Urothelium cell line (cell line): ENCODE data around the gene GSG1L.

Source experiments
- DNase-seq: peaks from one replicate; pipeline ENCODE4 v3.0.0; 2011; ENCODE audit warnings: low spot score, mixed read lengths
- FAIRE-seq: peaks from 2 replicates; lab custom pipeline; 2011; peaks lifted over from hg19 to GRCh38; lab: Jason Lieb, UNC

The GSG1L gene

DNA sequence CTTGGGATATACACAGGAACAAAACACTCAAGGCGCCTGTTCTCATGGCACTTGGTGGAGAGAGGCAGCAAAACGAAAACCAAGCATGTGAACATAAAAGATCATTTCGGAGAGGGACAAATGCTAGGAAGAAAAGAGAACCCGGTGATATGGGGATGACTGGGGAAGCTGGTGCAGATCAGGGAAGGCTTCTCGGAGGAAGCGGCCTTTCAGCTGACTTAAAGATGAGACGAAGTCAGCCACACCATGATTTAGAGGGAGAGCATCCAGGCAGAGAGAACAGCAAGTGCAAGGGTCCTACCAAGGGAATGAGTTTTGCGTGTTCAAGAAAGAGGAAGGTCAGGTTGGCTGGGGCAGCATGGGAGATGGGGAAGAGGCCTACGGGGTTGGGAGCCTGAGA lies 262.7 kb downstream of the GSG1L start:
- no peak for DNase-seq
- no peak for FAIRE-seq

DNA sequence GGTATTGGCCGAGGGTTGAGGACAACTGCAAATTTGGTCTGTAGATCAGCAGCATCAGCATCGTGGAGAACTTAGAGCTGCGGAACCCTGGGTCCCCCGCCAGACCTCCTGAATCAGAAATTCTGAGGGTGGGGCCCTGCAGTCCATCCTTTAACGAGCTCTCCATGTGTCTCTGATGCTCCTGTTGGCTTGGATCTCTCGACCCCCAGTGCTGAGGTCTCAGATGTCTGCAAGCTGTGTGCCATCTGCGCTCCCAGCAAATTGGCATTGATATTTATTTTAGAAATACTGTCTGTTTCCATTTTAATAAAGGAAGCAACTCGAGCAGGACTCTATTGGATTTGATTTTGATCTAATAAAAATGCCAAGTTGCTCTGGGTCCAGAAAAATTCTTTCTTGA lies 263.6 kb downstream of the GSG1L start:
- FAIRE-seq (no peak), DNase-seq (no peak)

DNA sequence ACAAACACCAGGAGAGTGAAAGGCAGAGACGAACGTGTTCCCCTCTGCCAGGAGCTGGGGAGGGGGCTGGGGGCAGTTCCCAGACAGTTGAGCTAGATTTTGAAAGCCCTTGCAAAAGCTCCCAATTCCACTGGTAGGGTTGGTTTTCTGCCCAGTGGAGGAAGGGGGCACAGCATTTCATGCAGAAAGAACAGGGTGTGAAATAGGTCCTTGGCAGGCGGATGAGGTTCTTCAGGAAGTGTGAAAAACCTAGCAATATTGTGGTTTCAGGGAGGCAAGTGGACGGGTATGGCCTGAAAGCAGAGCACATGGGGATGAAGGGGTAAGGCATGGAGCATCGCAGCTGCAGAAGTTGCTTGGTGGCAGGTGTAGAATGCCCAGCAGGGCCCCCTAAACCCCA lies 265.3 kb downstream of the GSG1L start:
- DNase-seq: no peak
- FAIRE-seq: no peak

DNA sequence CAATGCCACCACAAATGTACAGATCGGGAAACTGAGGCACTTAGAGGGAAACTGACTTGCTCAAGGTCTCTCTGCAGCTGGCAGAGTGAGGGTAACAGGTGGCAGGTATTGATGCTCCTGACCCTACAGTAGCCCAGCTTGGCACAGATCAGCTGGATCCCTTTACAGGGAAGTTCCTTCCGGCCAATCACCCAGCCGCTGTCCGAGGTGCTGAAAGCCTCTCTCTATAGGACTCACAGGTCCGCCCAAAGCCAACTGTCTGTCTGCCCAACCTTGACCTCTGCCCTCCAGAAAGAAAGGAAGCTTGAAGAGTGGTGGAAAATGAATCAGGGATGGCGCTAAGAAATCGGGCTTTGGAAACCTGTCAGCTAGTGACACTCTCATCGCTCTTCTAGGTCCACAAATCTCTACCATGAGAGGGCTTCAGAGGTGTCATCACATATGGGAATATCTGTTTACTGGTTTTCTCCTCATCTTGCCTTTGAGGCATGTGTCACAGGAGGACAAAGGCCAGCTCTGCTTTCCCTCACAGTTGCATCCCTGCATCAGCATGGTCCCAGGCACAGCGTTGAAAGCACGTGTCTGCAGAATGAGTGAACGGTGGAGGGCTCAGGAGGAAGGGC lies 267.4 kb downstream of the GSG1L start:
- FAIRE-seq (no peak), DNase-seq (peak; percentile 46)

DNA sequence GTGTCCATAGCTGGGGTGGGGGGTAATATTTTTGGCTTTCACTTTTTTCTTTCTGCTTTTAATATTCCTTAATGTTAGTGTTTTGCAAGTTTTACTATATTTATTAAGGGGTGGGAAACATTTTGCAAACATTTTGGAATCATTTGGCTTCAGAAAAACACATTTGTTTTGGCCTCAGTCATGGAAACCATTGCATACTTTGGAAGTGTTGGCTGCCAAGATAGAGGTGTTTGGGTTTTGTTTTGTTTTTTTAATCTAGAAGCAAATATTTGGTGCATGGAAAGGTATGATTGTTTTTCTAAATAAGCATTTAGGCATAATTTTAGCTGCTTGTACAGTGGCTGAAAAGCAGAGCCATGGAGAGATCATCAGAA lies 270.3 kb downstream of the GSG1L start:
- no peak for DNase-seq
- FAIRE-seq: no peak

DNA sequence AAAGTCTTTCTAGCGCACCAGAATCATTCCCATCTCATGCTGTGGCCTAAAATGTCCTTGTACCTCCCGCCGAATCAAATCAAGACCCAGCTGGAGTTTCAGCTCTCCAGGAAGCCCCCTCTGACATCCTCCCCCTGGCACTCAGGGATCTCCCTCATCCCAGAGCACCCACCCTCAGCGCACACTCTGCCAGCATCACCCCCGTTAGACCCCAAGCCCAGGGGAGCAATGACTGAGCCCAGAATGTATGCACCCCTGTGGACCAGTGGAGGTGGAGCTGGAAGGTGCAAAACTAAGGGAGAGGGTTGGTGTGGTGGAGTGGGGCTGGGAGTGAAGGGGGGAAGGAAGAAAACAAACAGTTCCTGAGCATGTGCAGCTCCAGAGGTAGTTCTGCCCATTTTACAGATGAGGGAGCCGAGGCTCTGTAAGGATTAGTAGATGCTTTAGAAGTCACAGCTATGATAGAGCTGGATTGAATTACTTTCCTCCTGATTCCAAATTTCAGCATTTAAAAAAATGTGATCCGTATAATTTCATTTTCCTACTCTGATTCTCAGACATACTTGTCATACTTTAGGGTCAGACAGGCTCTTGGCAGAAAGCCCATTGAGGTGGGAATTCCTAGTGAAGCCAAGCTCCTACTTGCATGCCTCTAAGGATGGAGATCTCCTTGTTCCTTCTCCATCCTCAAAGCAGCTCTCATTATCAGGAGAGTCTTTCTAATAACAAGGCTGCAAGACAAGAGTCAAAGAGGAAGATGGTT lies 270.8 kb downstream of the GSG1L start:
- peak; percentile 41 for DNase-seq
- FAIRE-seq: no peak

DNA sequence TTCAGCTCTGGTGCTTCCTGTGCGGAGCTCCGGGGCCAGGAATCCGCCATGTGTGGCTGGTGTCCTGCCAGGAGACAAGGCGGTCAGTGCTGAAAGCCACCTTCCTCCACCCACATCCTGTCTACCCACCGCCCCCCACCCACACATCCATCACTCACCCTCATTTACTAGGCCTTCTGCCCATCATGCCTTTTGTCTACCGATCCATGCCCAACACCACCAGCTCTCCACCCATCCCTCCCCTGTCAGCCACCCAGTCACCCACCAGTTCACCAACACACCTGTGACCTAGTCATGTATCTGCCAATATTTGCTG lies 272.2 kb downstream of the GSG1L start:
- FAIRE-seq: no peak

DNA sequence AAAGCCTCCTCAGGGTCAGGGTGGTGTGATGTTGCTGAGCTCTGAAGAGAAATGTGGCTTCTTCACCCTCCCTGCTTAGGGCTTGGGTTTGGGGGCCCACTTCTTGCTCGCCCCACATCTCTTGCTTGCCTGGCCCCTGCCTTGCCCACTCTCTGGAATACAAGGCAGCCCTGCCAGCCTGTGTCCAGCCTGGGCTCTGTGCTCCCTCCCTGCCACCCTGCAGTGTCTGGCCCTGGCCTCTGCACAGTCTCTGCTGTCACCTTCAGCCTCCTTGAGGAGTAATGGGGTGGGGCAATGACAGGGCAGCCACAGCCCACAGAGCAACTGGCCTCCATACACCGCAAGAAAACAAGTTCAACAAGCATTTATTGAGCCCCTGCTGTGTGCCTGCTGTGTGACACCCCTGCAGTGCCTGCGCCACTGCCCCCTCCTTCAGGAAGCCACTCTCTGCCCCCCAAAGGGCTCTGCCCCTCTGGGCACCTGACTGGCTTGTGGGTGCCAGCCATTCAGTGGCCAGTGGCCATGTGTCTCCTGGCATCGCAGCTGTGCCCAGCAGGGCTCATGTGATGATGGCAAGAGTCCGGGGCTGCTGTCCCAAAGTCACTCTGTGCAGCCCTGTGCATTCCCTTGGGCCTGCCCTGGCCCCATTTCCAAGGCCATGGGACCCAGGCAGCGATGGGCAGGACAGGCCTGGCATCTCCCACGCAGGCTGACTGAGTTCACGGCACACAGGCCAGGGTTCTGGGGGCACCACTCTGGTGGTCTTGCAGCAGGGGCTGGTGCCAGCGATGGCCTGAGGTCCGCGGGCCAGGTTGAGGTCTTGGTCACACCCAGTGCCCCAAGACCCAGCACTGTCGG lies 272.7 kb downstream of the GSG1L start:
- DNase-seq (no peak), FAIRE-seq (no peak)

More for the DNA sequence above, 272.2 kb downstream of the GSG1L start:
- no peak for DNase-seq

DNA sequence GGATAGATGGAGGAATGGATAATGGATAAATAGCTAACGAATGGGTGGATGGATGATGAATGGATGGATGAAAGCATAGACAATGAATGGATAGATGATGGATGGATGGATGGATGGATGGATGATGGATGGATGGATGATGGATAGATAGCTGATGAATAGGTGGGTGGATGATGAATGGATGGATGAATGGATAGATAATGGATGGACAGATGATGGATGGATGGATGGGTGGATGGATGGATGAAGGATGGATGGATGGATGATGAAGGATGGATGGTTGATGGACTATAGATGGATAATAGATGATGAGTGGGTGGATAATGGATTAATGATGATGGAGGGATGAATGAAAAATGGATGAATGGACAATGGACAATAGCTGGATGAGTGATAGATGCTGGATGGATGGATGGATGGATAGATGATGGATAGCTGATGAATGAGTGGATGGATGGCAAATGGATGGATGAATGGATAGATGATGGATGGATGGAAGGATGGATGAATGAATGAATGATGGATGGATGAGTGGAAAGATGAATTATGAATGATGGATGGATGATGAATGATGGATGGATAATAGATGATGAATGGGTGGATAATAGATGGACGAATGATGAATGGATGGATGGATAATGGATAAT lies 273.8 kb downstream of the GSG1L start:
- no peak for DNase-seq

DNA sequence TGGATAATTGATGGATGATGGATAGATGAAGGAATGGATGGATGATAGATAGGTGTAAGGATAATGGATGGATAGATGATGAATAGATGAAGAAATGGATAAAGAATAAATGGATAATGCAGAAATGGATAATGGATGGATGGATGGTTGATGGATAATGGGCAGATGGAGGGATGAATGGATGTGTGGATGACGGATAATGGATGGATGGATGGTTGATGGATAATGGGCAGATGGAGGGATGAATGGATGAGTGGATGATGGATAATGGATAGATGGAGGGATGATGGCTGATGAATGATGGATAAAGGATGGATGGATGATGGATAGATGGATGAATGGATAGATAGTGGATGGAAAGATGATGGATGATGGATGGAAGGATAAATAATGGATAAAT lies 274.4 kb downstream of the GSG1L start:
- peak; percentile 37 for FAIRE-seq
- DNase-seq: no peak

More for the DNA sequence above, 273.8 kb downstream of the GSG1L start:
- FAIRE-seq: peak; percentile 37

DNA sequence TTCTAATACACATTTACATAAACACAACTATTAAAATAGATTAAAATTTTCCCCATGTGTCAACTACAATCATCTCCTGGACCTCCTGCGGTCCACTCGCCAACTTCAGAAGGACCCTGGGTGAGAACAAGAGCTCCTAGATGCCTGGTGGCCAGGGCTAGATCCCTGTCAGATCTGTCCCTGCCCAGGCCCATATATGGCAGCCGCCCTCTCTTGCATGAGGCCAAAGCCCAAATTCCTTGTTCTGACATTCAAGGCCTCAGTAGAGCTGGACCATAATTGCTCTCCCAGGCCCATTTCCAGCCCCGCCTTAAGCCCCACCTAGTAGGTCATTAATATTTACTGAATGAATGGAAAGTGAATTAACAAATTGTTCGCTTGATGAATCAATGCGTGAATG lies 275.8 kb downstream of the GSG1L start:
- FAIRE-seq: no peak
- DNase-seq: no peak

DNA sequence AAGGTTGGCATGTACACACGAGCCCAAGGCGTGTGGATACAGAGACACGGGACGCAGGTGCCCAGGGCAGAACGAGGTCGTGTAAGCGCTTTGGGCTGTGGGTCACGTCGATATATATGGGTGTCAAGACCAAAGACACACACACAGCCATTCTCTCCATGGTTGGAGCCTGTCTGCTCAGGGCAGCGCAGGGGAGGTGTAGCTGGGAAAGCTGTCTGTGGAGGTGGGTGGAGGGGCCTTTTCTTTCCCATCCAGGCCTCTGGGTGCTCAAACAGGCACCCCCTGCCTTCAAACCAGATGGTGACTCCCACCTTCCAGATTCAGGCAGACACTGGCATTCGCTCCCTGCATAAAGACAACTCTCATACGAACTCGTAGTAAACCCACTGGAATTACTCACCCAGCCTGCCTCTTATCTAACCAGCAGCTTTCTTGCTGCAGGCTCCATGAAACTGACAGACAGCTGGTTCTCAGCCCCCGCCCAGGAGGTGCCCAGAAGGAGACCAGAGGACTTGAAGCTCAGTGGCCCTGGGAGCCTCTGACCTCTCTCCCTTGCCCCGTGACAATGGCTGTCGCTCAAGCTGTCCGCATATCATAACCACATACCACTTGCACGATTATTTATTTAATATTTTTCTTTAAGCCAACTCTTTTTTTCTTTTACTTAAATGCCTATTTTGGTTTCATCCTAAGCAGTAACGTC lies 276.4 kb downstream of the GSG1L start:
- DNase-seq: no peak
- FAIRE-seq: no peak

DNA sequence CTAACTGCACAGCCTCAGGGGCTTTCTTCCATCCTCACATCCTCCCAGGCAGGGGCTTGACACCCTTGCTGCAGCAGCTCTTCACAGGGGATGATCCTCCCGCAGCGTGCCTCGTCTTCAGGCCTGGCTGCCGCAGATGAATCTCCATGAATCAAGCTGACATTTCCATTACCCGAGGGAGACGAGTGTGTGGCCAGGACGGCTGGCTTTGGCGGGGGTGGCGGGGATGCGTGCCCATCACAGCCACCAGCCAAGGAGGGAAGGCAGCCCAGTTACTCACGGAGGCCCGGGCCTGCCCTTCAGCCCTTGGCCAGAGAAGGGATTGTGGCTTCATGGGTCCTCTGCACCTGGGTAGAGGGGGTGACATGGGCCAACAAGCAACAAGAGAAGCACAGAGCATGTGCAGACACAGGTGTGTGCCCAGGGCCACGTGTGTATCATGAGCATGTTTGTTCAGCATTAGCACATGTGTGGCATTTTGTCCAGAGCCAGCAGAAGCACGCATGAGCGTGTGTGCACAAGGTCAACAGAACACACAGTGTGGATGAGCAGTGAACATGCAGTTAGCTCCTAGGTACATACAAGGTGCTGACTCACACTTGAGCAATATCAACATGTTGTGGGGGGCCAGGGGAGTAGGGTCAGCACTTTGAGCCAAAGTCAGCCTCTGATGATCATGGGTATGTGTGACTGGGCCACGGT lies 277.1 kb downstream of the GSG1L start:
- no peak for FAIRE-seq
- no peak for DNase-seq

DNA sequence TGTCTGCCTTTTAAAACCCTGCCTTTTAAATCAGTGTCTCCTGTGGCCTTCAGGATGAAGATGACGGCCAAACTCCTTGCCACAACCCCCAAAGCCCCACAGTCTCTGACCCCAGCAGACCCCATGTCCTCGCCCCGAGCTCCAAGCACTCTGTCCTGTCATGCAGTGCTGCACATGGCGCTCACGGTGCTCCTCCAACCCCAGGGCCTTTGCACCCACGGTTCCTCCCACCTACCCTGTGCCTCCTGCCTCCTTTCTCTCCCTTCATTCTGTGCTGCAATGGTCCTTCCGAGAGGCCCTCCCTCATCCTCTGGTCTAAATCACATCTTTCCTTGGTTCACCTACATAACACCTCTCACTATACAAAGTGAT lies 278.2 kb downstream of the GSG1L start:
- DNase-seq (no peak), FAIRE-seq (no peak)

DNA sequence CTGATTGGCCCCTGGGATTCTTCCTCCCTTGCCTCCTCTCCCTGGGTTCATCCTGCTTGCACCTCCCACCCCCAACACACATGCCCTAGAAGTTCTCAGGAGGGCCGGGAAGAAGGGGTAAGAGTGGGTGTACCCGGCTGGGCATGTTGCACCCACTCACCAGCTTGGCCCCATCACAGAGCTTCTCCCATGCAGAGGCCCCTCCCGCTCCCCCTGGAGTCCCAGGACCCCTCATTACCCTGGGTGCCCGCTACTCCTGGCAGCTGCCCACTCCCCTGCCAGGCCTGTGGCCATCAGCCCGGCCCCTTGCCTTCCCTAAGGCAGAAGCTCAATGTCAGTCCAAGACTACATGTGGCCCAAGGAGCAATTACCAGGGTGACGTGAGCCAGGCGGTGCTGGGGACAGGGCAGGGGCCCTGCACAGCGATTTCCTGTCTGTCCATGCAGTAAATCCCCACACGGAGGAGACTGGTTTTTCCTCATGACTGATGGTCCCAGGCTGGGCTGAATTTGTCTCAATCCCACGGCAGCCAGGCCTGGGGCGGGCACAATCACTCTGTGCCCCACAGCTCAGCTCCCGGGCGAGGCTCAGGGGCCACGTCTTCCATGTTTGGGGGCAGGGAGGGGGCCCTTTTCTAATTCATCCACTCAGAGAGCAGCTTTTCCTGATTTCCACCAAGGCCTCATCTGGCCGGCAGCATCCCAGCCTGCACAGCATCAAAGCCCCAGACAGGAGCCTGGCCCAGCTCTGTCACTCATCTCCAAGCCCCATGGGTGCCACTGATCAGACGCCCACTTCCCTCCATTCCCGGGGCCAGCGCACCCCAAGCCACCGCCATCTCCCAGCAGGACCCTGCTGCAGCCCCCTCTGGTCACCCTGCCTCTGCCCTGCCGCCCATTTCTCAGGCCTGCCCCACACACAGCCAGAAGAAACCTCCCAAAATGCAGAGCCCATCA lies 278.9 kb downstream of the GSG1L start:
- FAIRE-seq: no peak
- no peak for DNase-seq

DNA sequence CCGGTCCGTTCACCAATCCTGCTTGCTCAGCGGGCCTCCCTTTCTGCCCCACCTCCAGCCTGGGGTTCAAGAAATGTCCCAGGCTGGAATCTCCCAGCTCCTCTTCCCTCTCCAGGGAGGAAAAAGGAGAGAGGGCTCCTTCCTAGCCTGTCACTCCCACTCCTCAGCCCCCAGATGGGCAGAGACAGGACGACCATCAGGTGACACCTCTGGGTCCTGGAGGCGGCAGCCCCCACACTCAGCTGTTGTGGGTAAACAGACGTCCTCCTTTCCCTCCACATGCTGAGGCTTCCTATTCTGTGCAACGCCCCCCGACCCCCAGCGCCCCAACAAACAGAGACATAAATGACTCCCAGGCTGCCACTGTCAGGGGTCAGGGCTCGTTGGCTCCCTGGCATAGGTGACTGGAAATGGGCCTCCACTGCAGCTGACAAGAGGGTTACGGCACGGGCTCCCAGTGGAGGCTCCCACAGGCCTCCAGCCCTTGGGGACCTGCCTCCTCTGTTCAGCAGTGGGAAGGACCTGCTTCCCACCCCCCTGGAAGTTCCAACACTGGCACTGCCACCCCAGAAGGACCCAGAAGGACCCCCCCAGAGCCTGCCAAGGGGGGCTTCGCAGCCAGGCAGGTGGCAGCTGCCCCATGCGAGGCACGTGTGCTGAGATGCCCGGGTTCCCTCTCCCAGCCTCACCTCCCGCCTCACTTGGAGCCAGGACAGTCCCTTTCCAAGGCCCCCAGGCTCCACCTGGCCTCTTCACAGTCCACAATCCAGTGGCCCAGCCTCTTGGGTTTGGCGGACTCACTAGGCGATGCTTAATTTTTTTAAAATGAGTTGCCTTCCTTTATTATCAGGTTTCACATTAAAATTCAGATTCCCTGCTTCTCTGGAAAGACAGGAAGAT lies 281.3 kb downstream of the GSG1L start:
- FAIRE-seq (no peak), DNase-seq (no peak)

DNA sequence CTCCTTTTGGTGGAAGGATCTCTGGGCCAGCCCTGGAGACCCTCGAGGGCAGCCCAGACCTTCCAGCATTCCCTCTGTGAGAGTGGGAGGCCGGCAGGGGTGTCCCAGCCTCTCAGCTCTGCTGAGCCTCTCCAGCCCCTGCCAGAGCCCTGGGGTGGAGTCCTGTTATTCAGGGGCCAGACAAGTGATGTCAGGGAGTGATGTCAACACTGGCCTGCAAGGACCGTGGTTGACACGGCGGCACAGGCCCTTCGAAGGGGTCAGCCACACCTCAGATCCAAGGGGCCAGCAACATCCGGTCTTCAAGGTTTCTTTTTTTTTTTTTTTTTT lies 282.4 kb downstream of the GSG1L start:
- FAIRE-seq (no peak), DNase-seq (no peak)

DNA sequence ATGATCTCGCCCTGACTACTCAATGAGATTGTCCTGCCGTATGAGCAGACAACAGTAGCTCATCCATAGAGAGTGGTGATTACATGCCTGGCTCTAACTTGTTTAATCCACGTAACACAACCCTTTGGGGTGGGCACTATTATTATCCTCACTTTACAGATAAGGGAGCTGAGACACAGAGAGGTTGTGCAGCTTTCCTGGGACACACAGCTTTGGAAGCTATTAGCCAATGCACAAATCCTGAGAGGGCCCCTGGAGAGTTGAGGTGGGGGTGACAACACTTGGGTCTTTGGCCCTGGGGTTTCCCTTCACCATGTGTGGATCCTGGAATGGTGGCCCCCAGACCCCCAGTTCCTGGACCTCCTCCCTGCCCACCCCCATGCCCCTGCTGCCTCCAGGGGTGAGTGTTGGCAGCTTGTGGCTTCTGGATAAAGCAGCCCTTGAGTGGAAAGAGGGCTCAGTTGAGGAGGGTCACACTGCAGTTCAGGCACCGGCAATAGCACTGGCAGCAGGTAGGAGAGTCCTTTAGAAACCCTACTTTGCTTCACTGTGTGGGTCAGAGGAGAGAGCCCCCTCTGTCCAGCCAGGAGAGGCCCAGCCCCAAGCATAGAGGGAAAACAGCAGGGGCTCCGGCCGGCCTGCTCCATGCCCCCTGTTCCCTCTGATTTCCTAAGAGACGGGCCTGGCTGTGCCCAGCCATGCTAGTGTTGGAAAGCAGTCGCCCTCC lies 282.9 kb downstream of the GSG1L start:
- FAIRE-seq: no peak

More for the DNA sequence above, 282.9 kb downstream of the GSG1L start:
- no peak for DNase-seq
